ENCODE results near the gene ZMYND11. TPM values are rescaled to one million over a fixed set of nuclear protein-coding genes. Genes with fewer than 3 reads are reported as not detected.
"Not testable (repeated sequence)": the region's sequence is repeated elsewhere in the genome, so short reads cannot be mapped to it uniquely, and the experiment has no call there.

Gene ZMYND11
- total RNA-seq, 1 donor from 2014 or later, result 43.7 TPM

DNA sequence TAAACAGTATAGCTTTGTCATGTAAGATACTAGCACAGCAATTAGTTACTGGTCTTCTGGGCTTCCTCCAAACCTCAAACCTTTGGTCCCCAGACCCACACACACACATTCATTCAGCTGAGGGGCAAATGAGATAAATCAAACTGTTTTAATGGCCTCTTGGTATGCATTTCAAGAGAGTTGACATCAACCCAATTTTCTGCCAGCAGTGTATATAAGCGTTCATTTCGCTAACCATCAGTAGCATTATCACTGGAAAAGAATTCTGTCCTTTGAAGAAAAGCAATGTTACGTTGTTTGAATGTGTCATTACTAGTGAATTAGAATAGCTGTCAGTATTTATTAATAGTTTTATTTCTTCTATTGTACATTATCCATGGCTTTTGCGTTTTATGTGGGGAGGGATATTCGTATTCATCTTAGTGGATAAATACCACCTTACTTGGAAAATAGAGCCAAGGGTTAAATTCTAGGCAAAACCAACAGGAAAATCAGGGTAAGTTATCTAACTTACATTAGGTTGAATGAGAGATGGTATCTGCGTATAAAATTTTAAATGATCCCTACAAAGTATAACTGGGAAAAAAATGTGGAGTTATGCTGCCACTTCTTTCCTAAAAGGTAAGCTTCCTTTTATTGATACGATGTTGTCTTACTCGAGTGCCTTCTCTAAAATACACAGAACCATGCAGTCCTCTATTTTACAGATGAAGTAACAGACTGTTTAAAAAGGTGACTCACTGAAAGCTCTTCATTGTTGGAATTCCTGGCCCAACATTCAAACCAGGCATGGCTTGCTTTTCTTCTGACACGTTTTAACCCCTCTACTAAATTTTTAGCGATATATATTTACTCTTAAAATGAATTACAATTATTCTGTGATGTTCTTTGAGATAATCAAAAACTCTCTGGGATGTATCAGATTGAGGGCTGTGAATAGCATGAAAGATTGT is 2.0 kb upstream of the ZMYND11 start:
- DNase-seq (ENCODE audit: extremely low read depth, low read depth, low spot score), result no peak

DNA sequence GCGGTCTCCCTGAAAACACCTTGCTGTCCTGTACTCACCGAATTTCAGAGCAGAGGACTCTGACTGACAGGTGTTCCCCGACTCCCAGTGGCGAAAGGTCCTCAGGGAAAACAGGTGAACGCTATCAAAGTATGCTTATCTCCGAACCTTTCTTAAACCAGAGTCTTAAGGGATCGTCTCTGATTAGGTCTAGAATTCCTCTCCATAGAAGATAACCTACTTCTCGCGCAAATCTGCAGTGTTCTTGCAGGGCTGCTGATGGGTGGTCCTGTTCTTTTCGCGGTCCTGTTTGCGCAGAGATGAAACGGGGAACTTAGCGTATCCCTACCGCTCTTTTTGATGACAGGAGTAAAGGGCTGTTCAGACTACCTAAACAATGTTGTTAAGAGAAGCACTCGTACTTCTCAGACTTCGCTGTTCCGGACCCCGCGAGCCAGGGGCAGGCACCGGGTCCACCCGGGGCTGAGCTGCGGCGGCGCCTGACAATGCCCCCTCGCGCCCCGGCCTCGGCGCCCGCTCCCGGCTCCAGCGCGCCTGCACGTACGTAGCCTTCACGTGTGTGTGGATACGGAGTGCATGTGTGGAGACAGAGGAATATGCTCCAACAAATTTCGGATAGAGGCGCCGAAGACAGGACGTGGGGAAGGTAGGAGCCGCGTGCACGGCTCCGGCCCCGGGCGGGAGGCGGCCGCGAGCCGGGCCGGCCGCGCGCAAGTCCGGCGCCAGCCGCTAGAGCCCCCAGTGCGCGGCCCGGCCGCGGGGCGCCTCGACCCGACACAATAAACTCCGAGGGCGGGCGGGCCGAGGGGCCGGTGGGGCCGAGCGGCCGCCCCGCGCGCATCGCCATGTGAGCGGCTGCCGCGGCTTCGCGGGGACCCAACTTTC is 766 bp upstream of the ZMYND11 start:
- no peak for DNase-seq (ENCODE audit: extremely low read depth, low read depth, low spot score)

DNA sequence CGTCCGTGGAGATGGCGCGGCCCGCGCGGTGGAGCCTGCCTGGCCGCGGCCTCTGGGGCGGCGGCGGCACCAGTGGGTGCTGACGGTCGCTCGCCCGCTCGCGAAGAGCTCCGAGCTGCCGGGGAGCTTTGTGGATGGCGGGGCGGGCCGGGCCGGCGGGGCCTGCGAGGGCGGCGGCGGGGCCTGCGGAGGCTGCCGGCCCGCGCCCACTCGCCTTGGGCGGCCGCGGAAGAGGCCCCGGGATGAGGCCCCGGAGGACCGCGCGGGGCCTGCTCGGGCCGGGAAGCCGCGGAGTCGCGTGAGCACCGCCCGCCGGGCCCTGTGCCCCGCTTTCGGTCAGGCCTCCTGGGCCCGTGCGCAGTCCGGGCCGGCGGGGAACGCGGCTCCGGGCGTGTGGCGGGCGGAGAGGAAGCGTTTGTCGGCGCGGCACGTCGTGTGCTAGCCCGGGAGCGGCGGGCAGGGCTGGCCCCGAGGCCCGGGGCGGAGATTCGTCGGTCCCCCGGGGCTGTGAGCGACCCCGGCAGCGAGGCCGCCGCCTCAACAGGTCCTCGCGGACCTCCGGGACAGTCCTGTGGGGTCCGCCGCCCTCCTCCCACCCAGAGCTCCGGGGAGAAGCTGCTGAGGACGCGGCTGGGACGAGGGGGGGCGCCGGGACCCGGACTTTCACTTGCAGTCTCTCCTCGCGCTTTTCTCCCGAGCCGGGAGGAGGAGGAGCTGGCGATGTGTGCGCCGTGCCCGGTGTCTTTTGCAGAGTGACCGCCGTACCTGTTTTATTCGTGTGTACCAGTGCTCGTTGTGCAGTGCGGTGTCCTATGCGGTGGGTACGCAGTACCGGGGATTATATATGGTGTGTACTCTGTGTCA is 578 bp downstream of the ZMYND11 start:
- no peak for DNase-seq (ENCODE audit: extremely low read depth, low read depth, low spot score)

DNA sequence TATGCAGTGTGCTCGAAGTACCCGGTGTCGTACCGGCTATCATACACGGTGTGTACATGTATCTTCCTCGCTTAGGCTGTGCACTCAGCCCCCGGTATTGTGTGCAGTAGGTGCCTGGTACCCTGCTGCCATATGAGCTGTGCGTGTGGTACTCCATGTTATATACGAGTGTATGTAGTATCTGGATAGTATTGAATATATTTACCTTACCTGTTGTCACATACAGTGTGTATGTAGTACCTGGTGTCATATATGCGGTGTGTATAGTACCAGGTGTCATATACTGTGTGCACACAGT is 1.2 kb downstream of the ZMYND11 start:
- no peak for DNase-seq (ENCODE audit: extremely low read depth, low read depth, low spot score)

- DNase-seq (ENCODE audit: extremely low read depth, low read depth, low spot score), result no peak
Observed at GRCh38 chr10:137031-137430, 1.8 kb downstream of the ZMYND11 start.

DNA sequence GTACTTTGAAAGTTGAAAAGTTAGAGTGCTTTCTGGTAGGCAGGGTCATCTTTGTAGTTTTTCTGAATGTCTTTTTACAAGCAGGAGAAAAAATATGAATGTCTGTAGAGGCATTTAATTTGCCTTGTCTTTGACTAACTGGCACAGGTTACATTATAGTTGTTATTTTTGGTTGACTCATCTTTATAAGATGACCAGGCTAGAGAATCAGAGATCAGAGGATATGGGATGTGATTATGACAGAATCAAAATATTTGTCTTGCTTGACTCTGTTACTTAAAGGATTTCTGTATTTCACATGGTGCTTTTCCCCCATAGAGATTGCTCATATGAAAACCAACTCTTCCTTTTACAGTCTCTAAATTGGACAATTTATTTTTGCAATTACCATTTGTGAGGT is 2.4 kb downstream of the ZMYND11 start:
- no peak for DNase-seq (ENCODE audit: extremely low read depth, low read depth, low spot score)

GRCh38 chr10:142371-142770 is 7.1 kb downstream of the ZMYND11 start:
- DNase-seq (ENCODE audit: extremely low read depth, low read depth, low spot score), result no peak

GRCh38 chr10:152915-153314 is 17.7 kb downstream of the ZMYND11 start:
- no peak for DNase-seq (ENCODE audit: extremely low read depth, low read depth, low spot score)

GRCh38 chr10:154348-154747 is 19.1 kb downstream of the ZMYND11 start:
- no peak for DNase-seq (ENCODE audit: extremely low read depth, low read depth, low spot score)

DNA sequence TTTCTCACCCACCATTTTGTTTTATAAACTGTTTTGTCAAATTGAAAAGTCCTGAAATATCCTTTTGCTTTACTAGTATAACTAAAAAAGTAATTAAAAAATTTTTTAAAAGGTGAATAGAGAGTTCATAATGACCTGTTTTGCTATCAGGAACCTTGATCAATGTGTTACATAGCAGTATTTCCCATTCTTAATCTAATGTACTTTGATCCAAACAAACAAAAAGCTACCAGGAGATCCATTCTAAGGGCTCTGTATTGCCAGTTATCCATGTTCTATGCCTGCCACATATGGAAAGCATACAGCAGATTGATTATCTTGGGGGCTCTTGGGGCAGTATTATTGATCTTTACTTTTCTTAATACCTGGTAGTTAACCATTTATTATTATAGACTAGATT is 32.1 kb downstream of the ZMYND11 start:
- DNase-seq (ENCODE audit: extremely low read depth, low read depth, low spot score), result no peak

- no peak for DNase-seq (ENCODE audit: extremely low read depth, low read depth, low spot score)
Observed at GRCh38 chr10:173741-174140, 38.5 kb downstream of the ZMYND11 start.

DNA sequence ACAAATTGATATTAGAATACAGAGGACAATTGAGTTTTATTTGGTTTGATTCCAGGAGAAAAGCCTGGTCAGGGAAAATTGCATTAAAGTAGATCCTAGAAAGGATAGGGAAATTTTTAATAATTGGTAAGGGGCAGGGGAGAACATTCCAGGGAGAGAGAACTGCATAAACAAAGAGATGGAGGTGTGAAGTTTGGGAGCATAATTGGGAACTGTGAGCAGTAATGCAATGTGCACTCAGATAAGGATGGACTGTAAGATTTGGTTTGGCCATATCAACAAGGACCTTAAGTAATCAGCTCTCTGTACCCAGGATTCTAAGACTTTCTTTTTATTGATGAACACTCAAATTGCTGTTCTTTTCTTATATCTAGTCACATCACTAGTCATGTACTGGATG is 41.4 kb downstream of the ZMYND11 start:
- DNase-seq (ENCODE audit: extremely low read depth, low read depth, low spot score), result no peak

GRCh38 chr10:178208-178607 is 43.0 kb downstream of the ZMYND11 start:
- no peak for DNase-seq (ENCODE audit: extremely low read depth, low read depth, low spot score)

GRCh38 chr10:178723-179122 is 43.5 kb downstream of the ZMYND11 start:
- DNase-seq (ENCODE audit: extremely low read depth, low read depth, low spot score), result no peak

DNA sequence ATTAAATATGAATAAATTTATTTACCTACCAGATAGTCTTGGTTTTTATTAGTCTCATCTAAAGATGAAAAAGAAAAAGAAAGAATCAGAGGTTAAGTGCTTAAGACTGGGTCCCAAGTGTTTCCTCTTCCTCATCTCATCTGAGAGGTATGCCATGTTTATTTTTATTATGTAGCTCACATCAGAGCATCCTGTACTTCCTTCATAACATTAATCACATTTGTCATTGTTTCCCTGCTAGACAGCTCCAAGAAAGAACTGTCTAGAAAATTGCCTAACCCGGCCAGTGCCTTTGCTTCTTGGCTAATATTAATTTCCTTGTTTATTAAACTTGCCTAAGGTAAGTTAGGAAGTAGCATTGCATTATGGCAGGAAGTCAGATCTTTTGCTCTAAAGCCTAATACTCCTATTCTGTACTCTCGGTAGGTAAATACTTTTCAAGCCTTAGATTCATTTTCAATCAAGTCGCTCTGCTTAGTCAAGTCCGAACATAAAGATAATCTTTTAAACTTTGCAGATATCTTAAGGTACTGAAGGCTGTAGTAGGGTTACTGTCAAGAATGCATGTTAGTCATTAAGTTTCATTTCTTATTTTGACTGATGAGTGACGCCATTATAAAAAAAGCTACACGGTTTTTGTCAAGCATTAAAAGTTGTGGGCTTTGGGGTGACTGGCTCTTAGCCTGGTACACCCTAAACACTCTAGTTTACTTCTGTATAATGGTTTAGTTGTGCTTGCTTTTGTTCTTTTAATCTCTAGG is 47.4 kb downstream of the ZMYND11 start:
- no peak for DNase-seq (ENCODE audit: extremely low read depth, low read depth, low spot score)

DNA sequence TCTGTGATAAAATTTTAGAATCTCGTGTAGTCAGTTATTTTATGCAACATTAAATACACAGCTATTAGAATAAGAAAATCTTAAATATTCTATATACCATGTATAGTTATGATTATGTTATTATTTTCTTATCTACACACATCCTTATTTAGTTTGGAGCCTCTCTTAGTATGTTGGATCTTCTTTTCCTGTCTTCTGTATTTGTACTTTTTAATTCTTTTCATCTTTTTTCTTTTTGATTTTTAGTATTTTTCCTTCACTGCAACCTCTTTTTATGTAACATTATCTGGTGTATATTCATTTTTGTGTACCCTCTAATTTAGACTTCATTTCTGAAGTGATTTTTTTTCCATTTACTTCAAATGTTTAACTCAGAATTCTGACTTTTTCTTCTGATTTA is 48.9 kb downstream of the ZMYND11 start:
- DNase-seq (ENCODE audit: extremely low read depth, low read depth, low spot score), result no peak

GRCh38 chr10:184911-185310 is 49.7 kb downstream of the ZMYND11 start:
- no peak for DNase-seq (ENCODE audit: extremely low read depth, low read depth, low spot score)

GRCh38 chr10:185571-185970 is 50.3 kb downstream of the ZMYND11 start:
- not testable (repeated sequence) for DNase-seq (ENCODE audit: extremely low read depth, low read depth, low spot score)

DNA sequence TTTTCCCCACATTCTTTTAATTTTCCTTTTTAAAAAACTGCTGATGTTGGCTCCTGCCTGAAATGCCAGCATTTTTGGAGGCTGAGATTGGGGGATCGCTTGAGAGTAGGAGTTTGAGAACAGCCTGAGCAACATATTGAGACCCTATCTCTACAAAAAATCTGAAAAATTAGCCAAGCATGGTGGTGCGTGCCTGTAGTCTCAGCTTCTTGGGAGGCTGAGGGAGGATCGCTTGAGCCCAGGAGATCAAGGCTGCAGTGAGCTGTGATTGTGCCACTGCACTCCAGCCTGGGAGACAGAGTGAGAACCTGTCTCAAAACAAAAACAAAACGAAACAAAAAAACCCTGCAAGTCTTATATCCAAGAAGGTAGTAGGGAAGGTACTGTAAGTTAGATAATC is 51.7 kb downstream of the ZMYND11 start:
- DNase-seq (ENCODE audit: extremely low read depth, low read depth, low spot score), result no peak

DNA sequence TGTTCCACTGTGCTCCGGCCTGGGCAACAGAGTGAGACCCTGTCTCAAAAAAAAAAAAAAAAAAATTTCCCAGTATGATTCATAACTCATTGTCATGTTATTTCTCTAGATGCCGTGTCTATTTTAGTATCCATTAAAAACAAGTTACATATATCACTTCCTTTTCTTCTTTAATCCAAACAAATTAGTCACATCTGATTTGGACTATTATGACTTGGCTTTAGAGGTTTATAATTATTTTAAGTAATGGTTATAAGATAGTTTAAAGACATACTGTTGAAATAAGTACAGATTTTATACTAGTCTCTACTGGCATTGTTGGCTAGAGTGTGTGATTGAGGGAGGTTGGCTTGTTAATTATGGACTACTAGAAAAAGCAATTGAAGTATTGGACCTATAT is 53.3 kb downstream of the ZMYND11 start:
- DNase-seq (ENCODE audit: extremely low read depth, low read depth, low spot score), result no peak

Data from glomerular endothelial cell (primary cell).